Right kidney (tissue), 1 donor: ENCODE measurements around the gene NFATC2.
"Not testable (repeated sequence)": the region's sequence is repeated elsewhere in the genome, so short reads cannot be mapped to it uniquely, and the experiment has no call there.

Experiments used
- DNase-seq: peaks from one replicate; pipeline ENCODE4 v3.0.0-alpha.2; 2016

Gene NFATC2

DNA sequence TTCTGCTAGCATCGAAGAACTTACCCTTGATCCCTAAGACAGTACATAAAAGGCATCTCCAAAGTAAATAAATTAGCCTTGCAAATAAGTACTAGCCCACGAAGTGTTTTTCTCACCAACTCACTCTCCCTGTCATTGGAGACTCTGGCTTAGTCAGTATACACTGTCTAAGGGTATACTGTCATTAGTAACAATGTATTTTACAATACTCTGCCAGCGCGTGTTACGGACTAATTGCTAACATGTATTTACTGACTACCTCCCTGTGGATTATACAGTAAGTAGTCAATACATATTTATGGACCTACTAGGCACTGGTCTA, 72.1 kb downstream of the NFATC2 start:
- no peak for DNase-seq

DNA sequence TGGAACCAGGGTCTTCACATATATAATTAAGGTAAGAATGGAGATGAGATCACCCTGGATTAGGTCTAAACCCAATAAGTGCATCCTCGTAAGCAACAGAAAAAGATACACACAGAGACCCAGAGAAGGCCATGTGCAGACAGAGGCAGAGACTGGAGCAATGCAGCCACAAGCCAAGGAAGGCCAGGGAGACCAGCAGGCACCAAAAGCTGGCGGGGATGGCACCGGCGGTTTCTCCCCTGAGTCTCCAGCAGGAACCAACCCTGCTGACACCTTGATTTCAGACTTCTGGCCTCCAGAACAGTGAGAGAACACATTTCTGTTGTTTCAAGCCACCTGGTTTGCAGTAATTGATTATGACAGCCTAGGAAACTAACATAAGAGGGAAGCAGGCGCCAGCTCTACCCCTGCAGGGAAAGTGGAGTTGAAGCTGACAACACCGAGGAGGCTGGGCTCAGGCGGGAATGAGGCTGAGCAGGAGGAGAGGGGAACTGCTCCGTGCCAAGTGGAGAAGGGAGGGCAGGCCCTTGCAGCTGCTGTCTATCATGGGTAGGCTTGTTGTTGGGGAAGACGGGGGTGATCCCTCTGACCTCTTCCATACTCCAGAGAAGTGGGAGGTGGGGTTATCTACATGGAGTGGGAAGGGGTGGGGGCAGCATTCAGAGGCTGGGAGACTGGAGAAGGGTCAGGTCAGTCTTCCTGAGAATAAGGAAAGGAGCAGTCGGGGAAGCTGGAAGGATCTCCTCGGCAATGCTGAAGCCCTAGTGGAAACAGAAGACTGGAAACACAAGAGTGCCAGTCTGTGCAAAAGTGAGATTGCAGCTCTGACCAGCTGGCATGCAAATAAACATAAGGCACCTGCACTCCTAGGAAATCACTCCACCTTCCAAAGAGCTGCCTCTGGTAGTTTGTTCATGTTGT, 72.7 kb downstream of the NFATC2 start:
- DNase-seq: no peak

DNA sequence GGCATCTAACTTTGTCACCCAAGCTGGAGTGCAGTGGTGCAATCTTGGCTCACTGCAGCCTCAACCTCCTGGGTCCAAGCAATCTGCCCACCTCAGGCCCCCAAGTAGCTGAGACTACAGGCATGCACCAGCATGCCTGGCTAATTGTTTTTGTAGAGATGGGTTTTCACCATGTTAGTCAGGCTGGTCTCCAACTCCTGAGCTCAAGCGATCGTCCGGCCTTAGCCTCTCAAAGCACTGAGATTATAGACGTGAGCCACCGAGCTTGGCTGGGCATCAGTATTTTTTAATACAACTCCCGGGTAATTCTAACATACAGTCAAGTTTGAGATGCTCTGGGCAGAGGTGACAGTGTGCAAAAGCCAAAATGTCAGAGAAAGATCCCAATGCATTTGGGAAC, 73.5 kb downstream of the NFATC2 start:
- DNase-seq: no peak

DNA sequence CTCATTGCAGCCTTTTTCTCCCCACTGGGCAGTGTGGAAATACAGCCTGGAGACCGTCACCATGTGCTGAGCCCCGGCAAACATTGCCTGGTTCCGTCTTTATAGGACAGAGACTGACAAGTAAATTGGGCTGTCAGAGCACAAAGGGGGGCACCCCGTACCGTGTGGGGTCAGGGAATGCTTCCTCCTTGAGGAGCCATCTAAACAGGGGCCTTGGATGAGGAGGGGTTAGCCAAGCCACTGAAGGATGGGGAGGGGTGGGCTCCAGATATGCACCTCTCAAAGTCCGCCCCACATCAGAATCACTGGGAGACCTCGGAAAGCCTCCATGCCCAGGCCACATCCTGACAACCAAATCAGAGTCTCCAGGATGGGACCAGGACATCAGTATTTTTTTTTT, 73.9 kb downstream of the NFATC2 start:
- no peak for DNase-seq

DNA sequence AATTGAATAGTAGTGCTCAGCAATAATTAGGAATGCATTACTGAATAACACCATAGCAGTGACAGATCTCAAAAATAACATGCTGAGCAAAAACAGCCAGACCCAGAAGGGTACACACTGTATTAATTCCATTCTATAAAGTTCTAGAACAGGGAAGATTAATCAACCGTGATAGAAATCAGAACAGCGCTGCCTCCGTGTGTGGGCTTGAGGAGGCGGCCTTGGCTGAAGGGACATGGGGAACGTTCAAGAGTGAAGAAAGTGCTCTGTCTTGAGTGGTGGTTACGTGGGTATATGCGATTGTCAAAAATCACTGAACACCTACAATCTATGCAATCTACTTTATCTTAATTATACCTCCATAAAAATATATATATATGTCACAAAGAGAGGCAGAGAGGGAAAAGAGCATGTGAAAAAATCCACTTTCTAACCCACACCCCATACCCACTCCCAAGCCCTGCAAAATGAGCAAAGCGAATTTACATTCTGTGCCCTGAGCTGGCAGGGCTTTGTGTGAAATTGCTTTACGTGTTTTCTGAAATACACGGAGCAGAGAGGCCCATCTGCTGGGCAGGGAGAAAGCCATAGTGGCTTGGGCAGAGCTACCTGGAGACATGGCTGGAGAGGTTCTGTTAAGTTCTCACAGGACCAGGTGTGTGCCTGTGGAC, 74.4 kb downstream of the NFATC2 start:
- DNase-seq: no peak

DNA sequence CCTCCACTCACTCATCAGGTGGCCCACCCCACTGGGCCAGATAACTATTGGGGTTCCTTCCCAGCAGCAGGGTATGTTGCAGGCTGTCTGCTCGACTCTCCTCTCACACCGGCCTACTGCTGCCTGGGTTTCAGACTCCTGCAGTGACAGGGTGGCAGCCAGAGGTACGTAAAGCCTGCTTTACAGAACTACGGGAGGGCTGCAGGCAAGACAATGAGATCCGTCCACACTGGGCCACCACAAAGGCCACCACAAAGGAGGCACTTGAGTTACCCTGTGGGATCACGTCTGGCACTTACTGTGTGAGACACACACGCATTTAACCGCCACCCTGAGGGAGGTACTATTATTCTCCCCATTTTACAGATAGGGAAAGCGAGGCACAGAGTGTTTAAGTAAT, 78.5 kb downstream of the NFATC2 start:
- no peak for DNase-seq

DNA sequence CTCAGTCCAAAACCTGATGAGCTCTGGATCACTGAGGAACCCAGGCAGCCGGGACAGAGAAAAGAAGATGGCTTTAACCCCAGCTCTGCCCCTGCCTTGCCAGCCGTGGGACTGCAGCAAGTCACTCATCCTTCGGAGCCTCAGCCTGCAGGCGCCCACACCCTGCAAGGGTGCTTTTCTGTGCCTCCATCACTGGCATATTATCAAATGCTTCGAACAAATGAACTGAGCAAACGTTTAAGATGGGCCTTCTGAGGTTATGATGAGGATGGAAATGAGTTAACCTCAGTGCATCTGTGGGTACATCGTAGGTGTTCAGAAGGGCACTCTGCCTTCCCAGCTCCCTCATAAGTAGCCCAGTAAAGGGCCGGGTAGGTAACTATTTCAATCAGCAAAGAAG, 79.0 kb downstream of the NFATC2 start:
- no peak for DNase-seq

DNA sequence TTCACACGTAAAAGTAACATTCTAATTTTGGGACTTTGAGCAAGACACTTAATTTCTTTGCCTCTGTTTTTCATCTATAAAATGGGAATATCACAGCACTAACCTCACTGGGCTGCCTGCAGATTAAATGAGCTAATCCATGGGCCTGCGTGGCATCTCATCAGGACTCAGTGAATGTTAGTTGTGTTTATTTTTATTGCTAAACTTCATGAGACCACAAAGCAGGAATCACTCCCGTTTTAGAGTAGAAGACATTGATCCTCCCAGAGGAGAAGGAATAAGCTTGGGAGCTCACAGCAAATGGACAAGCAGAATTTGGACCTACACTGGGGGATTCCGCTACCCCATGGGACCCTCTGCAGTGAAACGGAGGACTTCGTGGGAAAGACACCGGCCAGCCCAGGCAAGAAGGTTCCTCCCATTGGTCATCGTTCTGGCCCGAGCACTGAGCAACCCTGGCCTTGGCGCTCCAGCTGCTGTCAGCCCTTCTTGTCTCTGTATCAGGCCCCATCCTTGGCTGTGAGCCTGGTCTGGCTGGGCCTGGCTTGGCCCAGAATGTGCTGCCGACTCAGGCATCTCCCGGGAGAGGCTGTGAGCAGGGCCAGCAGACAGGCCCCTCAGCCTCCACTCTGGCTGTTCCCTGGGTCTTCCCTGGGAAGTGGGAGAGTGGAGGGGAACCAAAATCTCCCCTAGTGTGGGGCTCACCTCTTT, 79.8 kb downstream of the NFATC2 start:
- DNase-seq: no peak

DNA sequence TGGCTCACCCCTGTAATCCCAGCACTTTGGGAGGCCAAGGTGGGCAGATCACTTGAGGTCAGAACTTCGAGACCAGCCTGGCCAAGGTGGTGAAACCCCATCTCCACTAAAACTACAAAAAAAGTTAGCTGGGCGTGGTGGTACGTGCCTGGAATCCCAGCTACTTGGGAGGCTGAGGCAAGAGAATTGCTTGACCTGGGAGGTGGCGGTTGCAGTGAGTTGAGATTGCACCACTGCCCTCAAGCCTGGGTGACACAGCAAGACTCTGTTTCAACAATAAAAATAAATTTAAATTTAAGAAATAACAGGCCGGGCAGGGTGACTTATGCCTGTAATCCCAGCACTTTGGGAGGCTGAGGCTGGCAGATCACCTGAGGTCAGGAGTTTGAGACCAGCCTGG, 80.7 kb downstream of the NFATC2 start:
- DNase-seq: not testable (repeated sequence)

DNA sequence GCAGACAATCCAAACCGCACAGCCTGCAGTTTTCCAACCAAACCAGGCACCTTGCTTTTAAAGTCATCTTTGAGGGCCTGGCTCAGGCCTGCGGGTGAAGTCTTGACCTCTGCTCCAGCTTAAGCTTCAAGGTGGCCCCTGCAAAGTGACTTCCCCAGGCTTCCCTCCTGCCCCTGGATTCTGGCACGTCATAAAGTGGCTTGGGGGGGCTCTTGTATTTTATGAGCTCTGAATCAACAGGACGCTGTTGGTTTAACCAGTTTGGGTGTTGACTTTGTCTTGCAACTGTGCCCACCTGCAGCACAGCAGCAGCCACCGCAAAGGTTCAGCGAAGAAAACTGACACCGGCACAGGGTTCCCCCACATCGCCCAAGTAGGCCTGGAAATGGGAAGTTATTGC, 81.2 kb downstream of the NFATC2 start:
- DNase-seq: no peak

DNA sequence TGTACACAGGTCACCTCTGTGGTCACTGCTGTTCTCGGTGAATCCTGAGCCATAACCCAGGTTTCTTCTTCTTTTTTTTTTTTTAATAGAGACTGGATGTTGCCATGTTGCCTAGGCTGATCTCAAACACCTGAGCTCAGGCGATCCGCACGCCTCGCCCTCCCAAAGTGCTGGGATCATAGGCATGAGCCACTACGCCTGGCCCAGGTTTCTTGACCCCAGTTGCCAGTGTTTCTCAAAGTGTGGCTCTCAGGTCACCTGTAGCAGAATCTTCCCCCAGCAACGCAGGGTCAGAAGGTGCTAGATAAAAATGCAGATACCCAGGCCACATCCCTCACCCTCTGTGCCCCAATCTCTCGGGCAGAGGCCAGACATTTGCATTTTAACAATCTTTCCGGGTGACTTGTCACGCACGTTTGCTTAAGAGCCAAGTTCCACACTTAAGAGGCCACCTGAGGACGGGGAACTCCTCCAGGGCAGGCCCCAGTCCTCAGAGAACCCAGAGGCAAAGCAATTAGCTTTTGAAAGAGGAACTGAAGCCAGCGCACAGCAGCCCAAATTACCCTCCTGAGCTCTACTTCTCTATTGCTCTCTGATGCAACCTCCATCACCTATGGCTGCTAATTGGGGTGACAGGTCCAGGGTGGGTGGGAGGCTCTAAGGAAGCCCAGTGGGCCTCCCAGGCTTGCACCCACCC, 81.8 kb downstream of the NFATC2 start:
- no peak for DNase-seq

DNA sequence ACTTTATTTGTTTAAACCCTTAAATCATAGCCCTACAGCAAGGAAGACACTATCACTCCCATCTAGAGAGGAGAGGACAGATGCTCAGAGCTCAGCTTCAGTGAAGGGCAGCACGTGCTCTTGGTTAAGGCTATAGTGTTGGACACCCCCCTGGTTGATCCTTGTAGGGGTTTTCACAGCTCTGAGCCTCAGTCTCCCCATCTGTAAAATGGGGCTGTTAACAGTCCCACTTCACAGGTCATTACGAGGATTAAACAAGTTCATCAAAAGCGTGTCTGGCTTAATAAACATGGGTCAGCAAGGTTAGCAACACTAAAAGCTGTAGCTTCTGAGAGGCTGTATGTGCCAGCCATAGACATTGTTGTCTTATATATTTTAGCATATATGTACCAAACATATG, 82.4 kb downstream of the NFATC2 start:
- DNase-seq: no peak

DNA sequence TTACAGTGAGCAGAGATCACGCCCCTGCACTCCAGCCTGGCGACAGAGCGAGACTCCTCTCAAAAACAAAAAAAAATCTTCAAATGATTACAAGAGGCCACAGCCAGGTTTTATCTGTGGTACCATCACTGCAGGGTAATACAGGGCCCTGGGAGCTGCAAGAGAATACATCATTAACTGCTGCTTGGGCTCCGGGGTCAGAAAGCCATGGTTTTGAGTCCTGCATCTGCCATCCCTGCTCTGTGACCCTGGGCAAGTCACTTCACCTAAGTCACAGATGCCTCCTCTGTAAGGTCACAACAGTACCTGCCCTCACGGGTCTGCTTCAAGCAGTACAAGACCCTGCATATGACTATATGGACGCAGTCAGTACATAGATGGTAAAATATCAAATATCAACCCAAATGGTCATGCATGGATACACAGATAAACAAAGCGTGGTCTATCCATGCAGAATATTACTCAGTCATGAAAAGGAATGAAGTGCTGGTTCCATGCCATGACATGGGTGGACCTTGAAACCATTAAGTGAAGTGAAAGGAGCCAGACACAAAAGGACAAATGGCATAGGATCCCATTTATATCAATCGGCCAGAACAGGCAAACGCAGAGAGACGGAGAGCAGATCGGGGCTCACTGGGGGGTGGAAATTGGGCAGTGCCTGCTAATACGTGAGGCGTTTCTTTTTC, 83.6 kb downstream of the NFATC2 start:
- DNase-seq: no peak

DNA sequence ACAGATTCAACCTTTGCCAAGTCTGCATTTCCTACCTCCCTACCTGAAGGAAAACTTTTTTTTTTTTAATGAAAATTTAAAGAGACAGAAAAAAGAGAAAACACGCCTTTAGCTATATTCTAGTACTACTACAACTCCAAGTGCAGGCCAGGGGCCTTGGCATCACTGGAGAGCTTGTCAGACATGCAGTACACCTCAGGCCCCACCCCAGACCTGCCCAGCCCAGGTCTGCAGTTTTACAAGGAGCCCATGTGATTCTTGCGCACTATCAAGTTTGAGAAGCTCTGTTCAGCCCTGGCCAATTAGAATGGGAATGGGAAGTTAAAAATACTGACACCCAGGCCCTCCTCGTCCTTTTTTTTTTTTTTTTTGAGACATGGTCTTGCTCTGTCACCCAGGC, 85.0 kb downstream of the NFATC2 start:
- no peak for DNase-seq

DNA sequence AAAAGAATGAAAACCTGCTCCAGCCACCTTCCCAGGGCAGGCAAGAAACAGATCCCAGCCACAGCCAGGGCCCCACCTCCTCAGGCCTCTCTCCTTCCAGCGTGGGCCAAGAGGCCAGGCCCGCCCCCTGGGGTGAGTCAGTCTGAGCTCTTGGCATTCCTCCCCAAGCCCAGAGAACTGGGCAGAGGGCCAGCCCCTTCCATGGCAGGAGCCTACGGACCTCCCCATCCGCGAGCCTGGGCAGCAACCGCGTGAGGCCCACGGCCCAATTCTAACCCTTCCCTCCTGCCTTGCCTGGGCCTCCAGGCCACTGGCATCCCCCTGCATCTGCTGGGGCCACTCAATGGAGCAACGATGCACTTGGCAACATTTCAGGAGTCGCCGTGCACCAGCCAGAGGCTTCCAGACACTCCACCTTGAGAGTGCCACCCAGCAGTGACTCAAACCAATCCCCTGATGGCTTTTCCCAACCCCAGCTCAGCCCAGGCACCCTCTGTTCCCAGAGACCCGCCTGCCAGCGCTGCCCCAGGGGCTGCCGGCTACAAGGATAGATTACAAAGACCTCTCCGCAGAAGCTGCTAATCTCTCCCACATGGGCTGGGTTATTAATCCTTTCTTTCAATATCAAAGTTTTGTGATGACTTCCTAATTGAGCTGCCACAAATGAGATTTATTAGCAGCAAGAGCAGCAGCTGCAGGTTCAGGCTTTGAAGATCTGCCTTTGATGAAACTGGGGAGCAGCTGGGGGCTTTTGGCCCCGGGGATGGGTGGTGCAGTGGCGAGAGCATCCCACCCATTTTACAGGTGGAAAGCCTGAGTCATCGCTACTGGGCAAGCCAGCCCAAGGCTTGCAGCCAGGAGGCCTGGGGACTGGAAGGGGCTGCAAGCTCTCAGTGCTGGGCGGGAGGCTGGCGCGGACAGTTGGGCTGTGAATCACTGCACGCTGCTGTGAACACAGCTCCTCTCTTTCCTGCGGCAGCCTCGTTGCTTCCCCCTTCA, 85.7 kb downstream of the NFATC2 start:
- peak; percentile 56 for DNase-seq

DNA sequence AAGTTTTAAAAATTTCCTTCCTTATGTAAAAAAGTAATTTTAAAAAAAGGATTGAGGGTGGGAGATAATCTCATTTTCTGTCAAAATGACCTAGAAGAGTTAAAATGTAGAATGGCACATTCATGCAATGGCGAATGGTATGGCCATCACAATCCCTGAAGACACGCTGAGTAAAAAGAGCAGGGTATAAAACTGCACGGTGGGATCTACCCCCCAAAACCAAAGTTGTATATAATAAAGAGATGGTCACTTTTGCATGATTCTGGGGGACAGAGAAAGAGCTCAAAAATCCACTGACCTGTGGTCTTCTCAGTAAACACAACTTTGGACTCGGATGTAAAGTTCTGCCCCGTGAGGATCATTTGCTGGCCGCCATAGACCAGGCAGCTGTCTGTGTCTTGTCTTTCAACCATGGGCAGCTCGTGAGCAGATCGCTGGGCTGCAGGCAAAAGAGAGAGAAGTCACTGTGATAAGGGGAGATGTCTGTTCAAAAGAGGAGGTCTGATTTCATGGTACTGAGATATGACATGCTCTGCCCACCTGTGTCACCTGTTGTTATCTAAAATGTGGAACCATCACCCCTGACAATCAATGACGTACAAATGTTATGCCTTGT, 88.2 kb downstream of the NFATC2 start:
- no peak for DNase-seq

DNA sequence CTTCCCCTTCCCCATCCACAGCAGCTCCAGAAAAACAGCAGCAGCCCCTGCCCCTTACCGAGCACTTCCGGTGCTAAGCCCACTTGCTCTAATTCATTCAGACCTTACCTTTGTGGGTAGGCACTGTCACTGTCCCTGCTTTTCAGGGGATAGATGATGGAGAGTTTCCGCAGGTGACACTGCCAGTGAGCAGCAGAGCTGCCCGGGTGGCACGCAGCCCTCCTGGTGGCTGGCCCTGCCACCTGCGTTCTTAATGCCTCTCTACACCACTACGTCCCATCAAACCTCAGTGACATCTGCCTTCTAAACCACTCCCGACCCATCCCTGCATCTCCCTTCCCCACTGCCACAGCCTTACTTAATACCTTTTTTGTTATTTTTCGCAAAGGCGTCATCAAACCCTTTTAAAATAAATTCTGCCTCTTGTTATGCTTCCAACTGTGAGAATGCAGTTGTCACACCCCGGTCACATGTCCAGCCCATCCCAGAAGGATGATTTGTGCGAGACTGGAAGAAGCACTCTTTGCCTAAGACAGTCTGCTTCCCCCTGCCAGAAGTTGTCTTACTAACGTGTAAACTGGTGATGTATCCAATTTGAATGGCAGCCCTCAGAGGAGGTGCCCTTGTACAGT, 89.7 kb downstream of the NFATC2 start:
- no peak for DNase-seq

DNA sequence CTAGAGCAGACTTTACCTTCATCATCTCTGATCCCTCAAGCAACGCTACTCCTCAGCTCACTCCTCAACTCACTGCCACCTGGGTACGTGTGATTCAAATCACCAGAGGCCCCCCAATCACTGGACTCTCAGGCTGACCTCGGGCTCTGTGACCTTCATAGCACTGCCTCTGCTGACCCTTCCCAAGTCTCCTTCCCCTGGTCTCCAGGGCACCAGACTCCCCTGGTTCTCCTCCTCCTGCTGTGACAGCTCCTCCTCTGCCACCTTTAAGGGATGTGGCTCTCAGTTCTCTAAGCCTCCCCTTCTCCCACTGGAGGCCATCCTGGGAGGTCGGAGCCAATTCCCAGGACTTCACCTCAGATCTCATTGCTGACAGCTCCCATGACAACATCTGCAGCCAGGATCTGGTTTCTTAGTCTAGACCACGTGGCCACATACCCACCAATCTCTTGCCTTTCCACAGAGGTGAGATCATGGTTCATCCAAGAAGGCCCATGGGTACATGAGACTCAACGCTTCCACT, 90.4 kb downstream of the NFATC2 start:
- DNase-seq: no peak

DNA sequence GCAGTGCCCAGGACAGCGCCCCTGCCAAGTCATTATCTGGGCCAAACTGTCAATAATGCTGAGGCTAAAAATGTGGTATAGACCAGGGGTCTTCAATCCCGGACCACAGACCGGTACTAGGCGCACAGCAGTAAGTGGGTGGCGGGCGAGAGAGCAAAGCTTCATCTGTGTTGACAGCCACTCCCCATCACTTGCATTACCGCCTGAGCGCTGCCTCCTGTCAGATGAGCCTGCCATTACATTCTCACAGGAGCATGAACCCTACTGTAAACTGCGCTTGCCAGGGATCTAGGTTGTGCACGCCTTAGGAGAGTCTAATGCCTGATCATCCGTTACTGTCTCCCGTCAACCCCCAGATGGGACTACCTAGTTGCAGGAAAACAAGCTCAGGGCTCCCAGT, 91.0 kb downstream of the NFATC2 start:
- DNase-seq: no peak

DNA sequence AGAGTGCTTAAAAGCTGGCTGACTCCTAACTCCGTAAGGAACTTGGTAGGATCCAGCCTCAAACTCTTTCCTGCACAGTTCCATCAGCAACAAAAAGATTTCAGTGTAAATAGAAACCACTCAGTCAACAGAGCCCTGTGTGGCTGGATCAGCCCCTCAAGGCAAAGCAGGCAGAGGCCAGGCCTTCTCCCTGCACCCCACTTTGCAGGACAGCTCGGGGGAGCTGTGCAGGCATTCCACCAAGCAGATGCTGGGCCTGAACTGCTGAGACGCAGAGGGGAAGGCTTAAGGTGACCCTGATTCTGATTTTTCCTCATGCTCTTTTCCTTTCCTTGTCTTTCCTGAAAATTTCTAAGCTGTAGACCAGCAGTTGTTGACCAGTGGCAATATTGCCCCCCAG, 91.5 kb downstream of the NFATC2 start:
- DNase-seq: no peak
